ENCODE measurements around the gene EFR3B. TPM values are rescaled to one million over a fixed set of nuclear protein-coding genes. Genes with fewer than 3 reads are reported as not detected.
A peak's percentile ranks its signal among the peaks of the same experiment; 100 is the strongest.

Gene EFR3B
- total RNA-seq, 1 experiment from 2014 or later: 8.9 TPM

DNA sequence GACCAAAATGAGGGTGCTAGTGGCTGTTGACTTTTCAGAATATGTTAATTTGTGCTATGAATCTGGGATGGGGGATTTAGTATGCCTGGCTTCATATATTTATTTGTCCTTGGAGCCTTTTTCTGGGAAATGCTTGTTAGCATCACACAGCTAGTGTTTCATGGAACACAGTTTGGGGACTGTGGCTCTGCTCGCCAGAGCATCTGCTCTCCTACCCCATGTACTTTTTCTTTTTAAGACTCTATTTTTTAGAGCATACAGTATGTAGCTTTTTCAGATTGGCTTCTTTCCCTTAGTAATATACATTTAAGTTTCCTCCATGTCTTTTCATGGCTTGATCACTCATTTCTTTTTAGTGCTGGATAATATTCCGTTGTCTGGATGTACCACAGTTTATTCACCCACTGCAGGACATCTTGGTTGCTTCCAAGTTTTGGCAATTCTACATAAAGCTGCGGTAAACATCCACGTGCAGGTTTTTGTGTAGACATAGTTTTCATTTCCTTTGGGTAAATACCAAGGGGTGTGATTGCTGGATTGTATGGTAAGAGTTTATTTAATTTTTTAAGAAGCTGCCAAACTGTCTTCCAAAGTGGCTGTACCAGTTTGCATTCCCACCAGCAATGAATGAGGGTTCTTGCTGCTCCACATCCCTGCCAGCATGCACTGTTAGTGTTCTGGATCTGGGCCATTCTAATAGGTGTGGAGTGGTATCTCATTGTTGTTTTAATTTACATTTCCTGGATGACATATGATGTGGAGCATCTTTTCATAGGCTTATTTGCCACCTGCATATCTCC is 44.1 kb downstream of the EFR3B start:
- CTCF ChIA-PET: no interaction called here
- peaks cover 40% of the 10 kb centered on the region for H3K27me3 Mint-ChIP-seq (ENCODE audit: low read depth)
- H3K4me1 Mint-ChIP-seq: peaks cover 25% of the 10 kb centered on the region
- H3K27ac Mint-ChIP-seq: no peak overlapping the region
- H3K36me3 Mint-ChIP-seq: no peaks in the 10 kb centered on the region
- POLR2A ChIA-PET: no interaction called here
- DNase-seq (ENCODE audit: low spot score) (no peak), ATAC-seq (no peak)
- no peak overlapping the region for H3K4me3 Mint-ChIP-seq
- TF ChIP-seq FOXK1 (CRISPR knock-in tag; IDR thresholded peaks at IDR 0.05) (no peak), USF2 (CRISPR knock-in tag; IDR thresholded peaks at IDR 0.05) (no peak), NFATC4 (CRISPR knock-in tag; IDR thresholded peaks at IDR 0.05) (no peak), CREB1 (CRISPR knock-in tag; IDR thresholded peaks at IDR 0.05) (no peak), RELA (CRISPR knock-in tag; IDR thresholded peaks at IDR 0.05; ENCODE audit: borderline replicate concordance) (no peak), FOXP1 (CRISPR knock-in tag; IDR thresholded peaks at IDR 0.05; ENCODE audit: borderline replicate concordance) (no peak)
- H3K9me3 Mint-ChIP-seq: no peaks in the 10 kb centered on the region

DNA sequence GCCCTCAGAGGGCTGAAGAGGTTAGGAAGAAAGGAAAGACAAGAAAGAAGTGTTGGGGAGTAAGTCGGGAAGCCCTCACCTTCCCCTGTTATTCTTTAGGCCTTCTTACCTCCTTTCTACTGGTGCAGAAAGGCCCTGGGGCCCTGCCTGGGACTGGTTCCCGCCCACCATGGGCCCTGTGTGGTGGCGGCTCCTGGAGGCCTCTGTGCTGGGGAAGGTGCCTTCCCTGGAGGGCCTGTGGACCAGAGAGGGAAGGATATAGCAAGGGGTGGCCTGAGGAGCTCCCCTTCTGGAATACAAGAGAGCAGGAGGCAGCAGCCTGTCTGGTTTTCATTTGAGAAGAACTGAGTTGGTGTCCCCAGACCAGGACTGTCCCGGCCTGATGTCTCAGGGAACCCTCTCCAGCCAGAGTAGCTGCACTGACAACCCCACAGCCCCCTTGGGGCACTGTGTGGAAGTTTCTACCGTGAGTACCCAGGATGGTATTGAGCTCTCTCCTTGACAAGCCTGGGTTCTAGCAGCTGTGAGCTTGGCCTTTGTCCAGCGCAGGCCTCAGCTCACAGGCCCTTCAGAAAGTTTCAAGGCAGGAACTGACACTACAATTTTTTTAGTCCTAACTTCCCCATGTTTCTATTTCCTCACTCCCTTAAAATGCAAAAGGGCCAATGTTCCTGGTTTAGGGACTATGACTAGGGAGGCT is 47.1 kb downstream of the EFR3B start:
- H3K4me3 Mint-ChIP-seq: peak overlapping the region; percentile 14; the same call in 1 of the 2 replicates
- no peaks in the 10 kb centered on the region for H3K9me3 Mint-ChIP-seq
- no peak for DNase-seq (ENCODE audit: low spot score)
- peaks cover 46% of the 10 kb centered on the region for H3K27me3 Mint-ChIP-seq (ENCODE audit: low read depth)
- H3K27ac Mint-ChIP-seq: no peak overlapping the region; the same call in 1 of the 2 replicates
- peaks cover 35% of the 10 kb centered on the region for H3K4me1 Mint-ChIP-seq
- CTCF ChIA-PET: interaction anchor here (0.9 to 3.5 kb wide), 3 partner anchors 40 to 114 kb away, joined by 4 to 16 read pairs (median 5); partner anchors contain the start of gene EFR3B
- peaks cover 11% of the 10 kb centered on the region for H3K36me3 Mint-ChIP-seq
- ATAC-seq: peak; percentile 52
- no peak for TF ChIP-seq PRRX2 (CRISPR knock-in tag; IDR thresholded peaks at IDR 0.05)
- TF ChIP-seq, protein P1, sequence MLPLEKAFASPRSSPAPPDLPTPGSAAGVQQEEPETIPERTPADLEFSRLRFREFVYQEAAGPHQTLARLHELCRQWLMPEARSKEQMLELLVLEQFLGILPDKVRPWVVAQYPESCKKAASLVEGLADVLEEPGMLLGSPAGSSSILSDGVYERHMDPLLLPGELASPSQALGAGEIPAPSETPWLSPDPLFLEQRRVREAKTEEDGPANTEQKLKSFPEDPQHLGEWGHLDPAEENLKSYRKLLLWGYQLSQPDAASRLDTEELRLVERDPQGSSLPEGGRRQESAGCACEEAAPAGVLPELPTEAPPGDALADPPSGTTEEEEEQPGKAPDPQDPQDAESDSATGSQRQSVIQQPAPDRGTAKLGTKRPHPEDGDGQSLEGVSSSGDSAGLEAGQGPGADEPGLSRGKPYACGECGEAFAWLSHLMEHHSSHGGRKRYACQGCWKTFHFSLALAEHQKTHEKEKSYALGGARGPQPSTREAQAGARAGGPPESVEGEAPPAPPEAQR (CRISPR knock-in tag; IDR thresholded peaks at IDR 0.05): no peak
- no peak for TF ChIP-seq ZNF416 (CRISPR knock-in tag; IDR thresholded peaks at IDR 0.05)
- no peak for TF ChIP-seq JAZF1 (CRISPR knock-in tag; IDR thresholded peaks at IDR 0.05)
- TF ChIP-seq TP53 (CRISPR knock-in tag; IDR thresholded peaks at IDR 0.05): no peak
- no peak for TF ChIP-seq FOXK1 (CRISPR knock-in tag; IDR thresholded peaks at IDR 0.05)
- TF ChIP-seq ZNF219 (CRISPR knock-in tag; IDR thresholded peaks at IDR 0.05; ENCODE audit: borderline replicate concordance): no peak
- TF ChIP-seq, protein P2, sequence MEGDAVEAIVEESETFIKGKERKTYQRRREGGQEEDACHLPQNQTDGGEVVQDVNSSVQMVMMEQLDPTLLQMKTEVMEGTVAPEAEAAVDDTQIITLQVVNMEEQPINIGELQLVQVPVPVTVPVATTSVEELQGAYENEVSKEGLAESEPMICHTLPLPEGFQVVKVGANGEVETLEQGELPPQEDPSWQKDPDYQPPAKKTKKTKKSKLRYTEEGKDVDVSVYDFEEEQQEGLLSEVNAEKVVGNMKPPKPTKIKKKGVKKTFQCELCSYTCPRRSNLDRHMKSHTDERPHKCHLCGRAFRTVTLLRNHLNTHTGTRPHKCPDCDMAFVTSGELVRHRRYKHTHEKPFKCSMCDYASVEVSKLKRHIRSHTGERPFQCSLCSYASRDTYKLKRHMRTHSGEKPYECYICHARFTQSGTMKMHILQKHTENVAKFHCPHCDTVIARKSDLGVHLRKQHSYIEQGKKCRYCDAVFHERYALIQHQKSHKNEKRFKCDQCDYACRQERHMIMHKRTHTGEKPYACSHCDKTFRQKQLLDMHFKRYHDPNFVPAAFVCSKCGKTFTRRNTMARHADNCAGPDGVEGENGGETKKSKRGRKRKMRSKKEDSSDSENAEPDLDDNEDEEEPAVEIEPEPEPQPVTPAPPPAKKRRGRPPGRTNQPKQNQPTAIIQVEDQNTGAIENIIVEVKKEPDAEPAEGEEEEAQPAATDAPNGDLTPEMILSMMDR (IDR thresholded peaks at IDR 0.05): no peak
- TF ChIP-seq, protein P3, sequence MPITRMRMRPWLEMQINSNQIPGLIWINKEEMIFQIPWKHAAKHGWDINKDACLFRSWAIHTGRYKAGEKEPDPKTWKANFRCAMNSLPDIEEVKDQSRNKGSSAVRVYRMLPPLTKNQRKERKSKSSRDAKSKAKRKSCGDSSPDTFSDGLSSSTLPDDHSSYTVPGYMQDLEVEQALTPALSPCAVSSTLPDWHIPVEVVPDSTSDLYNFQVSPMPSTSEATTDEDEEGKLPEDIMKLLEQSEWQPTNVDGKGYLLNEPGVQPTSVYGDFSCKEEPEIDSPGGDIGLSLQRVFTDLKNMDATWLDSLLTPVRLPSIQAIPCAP (CRISPR knock-in tag; IDR thresholded peaks at IDR 0.05): no peak
- TF ChIP-seq, protein P4, sequence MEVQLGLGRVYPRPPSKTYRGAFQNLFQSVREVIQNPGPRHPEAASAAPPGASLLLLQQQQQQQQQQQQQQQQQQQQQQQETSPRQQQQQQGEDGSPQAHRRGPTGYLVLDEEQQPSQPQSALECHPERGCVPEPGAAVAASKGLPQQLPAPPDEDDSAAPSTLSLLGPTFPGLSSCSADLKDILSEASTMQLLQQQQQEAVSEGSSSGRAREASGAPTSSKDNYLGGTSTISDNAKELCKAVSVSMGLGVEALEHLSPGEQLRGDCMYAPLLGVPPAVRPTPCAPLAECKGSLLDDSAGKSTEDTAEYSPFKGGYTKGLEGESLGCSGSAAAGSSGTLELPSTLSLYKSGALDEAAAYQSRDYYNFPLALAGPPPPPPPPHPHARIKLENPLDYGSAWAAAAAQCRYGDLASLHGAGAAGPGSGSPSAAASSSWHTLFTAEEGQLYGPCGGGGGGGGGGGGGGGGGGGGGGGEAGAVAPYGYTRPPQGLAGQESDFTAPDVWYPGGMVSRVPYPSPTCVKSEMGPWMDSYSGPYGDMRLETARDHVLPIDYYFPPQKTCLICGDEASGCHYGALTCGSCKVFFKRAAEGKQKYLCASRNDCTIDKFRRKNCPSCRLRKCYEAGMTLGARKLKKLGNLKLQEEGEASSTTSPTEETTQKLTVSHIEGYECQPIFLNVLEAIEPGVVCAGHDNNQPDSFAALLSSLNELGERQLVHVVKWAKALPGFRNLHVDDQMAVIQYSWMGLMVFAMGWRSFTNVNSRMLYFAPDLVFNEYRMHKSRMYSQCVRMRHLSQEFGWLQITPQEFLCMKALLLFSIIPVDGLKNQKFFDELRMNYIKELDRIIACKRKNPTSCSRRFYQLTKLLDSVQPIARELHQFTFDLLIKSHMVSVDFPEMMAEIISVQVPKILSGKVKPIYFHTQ (CRISPR knock-in tag; IDR thresholded peaks at IDR 0.05): no peak
- no peak for TF ChIP-seq ZNF232 (CRISPR knock-in tag; IDR thresholded peaks at IDR 0.05)
- TF ChIP-seq CREM (CRISPR knock-in tag; IDR thresholded peaks at IDR 0.05): no peak
- no peak for TF ChIP-seq GRHL2 (CRISPR knock-in tag; IDR thresholded peaks at IDR 0.05; ENCODE audit: insufficient replicate concordance, severe bottlenecking)
- TF ChIP-seq, protein P5, sequence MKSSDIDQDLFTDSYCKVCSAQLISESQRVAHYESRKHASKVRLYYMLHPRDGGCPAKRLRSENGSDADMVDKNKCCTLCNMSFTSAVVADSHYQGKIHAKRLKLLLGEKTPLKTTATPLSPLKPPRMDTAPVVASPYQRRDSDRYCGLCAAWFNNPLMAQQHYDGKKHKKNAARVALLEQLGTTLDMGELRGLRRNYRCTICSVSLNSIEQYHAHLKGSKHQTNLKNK (CRISPR knock-in tag; IDR thresholded peaks at IDR 0.05): no peak
- no peak for TF ChIP-seq ZNF317 (CRISPR knock-in tag; IDR thresholded peaks at IDR 0.05; ENCODE audit: borderline replicate concordance, low read depth)
- no peak for TF ChIP-seq RELA (CRISPR knock-in tag; IDR thresholded peaks at IDR 0.05; ENCODE audit: borderline replicate concordance)
- TF ChIP-seq SP1 (CRISPR knock-in tag; conservative IDR thresholded peaks at IDR 0.05): no peak
- POLR2A ChIA-PET: interaction anchor here (0.6 kb wide), 1 partner anchor 231 kb away, joined by 3 read pairs; no protein-coding TSS in a partner anchor

Data from WTC11 (cell line).